HepG2 (cell line): ENCODE results near the gene SERTAD1. TPM values are rescaled to one million over a fixed set of nuclear protein-coding genes. Genes with fewer than 3 reads are reported as not detected.
A peak's percentile ranks its signal among the peaks of the same experiment; 100 is the strongest.

ENCODE experiments used
- ATF7 ChIP-seq, 2 experiments: fragments of 450-650 bp in 1 of 2; sonication (generic) in 1 of 2; formaldehyde crosslinking in 1 of 2; IDR thresholded peaks; 2 replicates each; pipeline versions ENCODE4 v1.4.0 to v1.6.1; 2016 to 2020; ENCODE audit warnings: antibody characterized with exemption in 1 of 2, mild to moderate bottlenecking in 1 of 2, missing genetic modification reagents in 1 of 2
- BORCS8-MEF2B ChIP-seq: sonication (generic); formaldehyde crosslinking; IDR thresholded peaks from 2 replicates; pipeline ENCODE4 v1.8.0; 2022; ENCODE audit warnings: mild to moderate bottlenecking, missing genetic modification reagents
- MBD4 ChIP-seq: IDR thresholded peaks from 2 replicates; pipeline ENCODE4 v1.6.1; 2012; ENCODE audit warnings: low read length, inconsistent platforms, borderline replicate concordance
- MIER3 ChIP-seq: IDR thresholded peaks from 2 replicates; pipeline ENCODE4 v1.6.1; 2016; ENCODE audit warnings: missing compliant biosample characterization, borderline replicate concordance
- MLXIP ChIP-seq: sonication (generic); formaldehyde crosslinking; IDR thresholded peaks from 2 replicates; pipeline ENCODE4 v1.9.0; 2021; ENCODE audit warnings: missing genetic modification reagents, borderline replicate concordance
- TAF1 ChIP-seq: sonication (generic); formaldehyde crosslinking; IDR thresholded peaks from 2 replicates; pipeline ENCODE4 v1.4.0; 2020; ENCODE audit warnings: missing genetic modification reagents
- ZNF598 ChIP-seq: sonication (generic); formaldehyde crosslinking; IDR thresholded peaks from 2 replicates; pipeline ENCODE4 v1.5.1; 2020; ENCODE audit warnings: mild to moderate bottlenecking, missing genetic modification reagents, borderline replicate concordance
- ZNF687 ChIP-seq: sonication (generic); formaldehyde crosslinking; IDR thresholded peaks from 2 replicates; pipeline ENCODE4 v1.5.1; 2020; ENCODE audit warnings: mild to moderate bottlenecking, missing genetic modification reagents, moderate library complexity
- ZNF740 ChIP-seq: sonication (generic); formaldehyde crosslinking; IDR thresholded peaks from 2 replicates; pipeline ENCODE4 v1.4.0; 2020; ENCODE audit warnings: missing genetic modification reagents
- polyA plus RNA-seq, 8 experiments: library from polyadenylated mRNA; depleted of rRNA in 3 of 8; stranded (reverse) in 7 of 8; unstranded in 1 of 8; fragments of >200 nt; fragmentation: Illumina TruSeq in 4 of 8; extraction: Trizol in 4 of 8; gene quantifications; 2 replicates each; pipeline versions ENCODE4 v1.2.1 to v1.2.3, GENCODE V29; 2011 to 2016; ENCODE audit warnings: low read depth in 4 of 8, missing spikeins in 1 of 8, mixed read lengths in 1 of 8; ENCODE audit not compliant: insufficient read depth in 1 of 8
- total RNA-seq, 5 experiments: library from RNA; depleted of rRNA; stranded (reverse); fragments of >200 nt; fragmentation: Illumina TruSeq; extraction: Trizol; gene quantifications; 2 replicates each; pipeline ENCODE4 v1.2.3, GENCODE V29; 2016; ENCODE audit warnings: low read depth in 1 of 5
- TF ChIP-seq, protein P1 (sequence below), 2 experiments: fragments of 450-650 bp in 1 of 2; sonication (generic) in 1 of 2; formaldehyde crosslinking in 1 of 2; IDR thresholded peaks; 2 replicates each; pipeline versions ENCODE4 v1.6.1 to v1.8.0; 2016 to 2022; ENCODE audit warnings: antibody characterized with exemption in 1 of 2, mild to moderate bottlenecking in 1 of 2, missing genetic modification reagents in 1 of 2

The SERTAD1 gene
- total and polyA plus RNA-seq, 2 of the 13 experiments (the other 11 are each of a cell fraction or from before 2014, with no cell fraction given), result 4.3 to 4.5 TPM

- TF ChIP-seq ZNF687 (CRISPR knock-in tag) (peak; percentile 88), MLXIP (CRISPR knock-in tag) (no peak), BORCS8-MEF2B (CRISPR knock-in tag) (peak; percentile 60; the same call in 1 of the 2 replicates), ATF7 (IDR thresholded peaks at IDR 0.05) (no peak), ATF7 (CRISPR knock-in tag; IDR thresholded peaks at IDR 0.05) (no peak), ZNF598 (peak; percentile 77; the same call in 1 of the 2 replicates), MBD4 (no peak), MIER3 (CRISPR knock-in tag) (peak; percentile 59; the same call in 1 of the 2 replicates), ZNF740 (CRISPR knock-in tag) (peak; percentile 91; the same call in 1 of the 2 replicates), TAF1 (CRISPR knock-in tag) (peak; percentile 44; the same call in 1 of the 2 replicates)
- TF ChIP-seq, protein P1, sequence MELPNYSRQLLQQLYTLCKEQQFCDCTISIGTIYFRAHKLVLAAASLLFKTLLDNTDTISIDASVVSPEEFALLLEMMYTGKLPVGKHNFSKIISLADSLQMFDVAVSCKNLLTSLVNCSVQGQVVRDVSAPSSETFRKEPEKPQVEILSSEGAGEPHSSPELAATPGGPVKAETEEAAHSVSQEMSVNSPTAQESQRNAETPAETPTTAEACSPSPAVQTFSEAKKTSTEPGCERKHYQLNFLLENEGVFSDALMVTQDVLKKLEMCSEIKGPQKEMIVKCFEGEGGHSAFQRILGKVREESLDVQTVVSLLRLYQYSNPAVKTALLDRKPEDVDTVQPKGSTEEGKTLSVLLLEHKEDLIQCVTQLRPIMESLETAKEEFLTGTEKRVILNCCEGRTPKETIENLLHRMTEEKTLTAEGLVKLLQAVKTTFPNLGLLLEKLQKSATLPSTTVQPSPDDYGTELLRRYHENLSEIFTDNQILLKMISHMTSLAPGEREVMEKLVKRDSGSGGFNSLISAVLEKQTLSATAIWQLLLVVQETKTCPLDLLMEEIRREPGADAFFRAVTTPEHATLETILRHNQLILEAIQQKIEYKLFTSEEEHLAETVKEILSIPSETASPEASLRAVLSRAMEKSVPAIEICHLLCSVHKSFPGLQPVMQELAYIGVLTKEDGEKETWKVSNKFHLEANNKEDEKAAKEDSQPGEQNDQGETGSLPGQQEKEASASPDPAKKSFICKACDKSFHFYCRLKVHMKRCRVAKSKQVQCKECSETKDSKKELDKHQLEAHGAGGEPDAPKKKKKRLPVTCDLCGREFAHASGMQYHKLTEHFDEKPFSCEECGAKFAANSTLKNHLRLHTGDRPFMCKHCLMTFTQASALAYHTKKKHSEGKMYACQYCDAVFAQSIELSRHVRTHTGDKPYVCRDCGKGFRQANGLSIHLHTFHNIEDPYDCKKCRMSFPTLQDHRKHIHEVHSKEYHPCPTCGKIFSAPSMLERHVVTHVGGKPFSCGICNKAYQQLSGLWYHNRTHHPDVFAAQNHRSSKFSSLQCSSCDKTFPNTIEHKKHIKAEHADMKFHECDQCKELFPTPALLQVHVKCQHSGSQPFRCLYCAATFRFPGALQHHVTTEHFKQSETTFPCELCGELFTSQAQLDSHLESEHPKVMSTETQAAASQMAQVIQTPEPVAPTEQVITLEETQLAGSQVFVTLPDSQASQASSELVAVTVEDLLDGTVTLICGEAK (IDR thresholded peaks at IDR 0.05), result no peak
- TF ChIP-seq, protein P1 (CRISPR knock-in tag; IDR thresholded peaks at IDR 0.05), result peak; percentile 43; the same call in 1 of the 2 replicates
These were observed 39.9 kb upstream of the SERTAD1 start, which contains the start of gene BLVRB (continued) for GRCh38 chr19:40465557-40466218.
